Measurements from ENCODE around the gene INAFM1.
"Not testable (repeated sequence)": the region's sequence is repeated elsewhere in the genome, so short reads cannot be mapped to it uniquely, and the experiment has no call there.

The INAFM1 gene

DNA sequence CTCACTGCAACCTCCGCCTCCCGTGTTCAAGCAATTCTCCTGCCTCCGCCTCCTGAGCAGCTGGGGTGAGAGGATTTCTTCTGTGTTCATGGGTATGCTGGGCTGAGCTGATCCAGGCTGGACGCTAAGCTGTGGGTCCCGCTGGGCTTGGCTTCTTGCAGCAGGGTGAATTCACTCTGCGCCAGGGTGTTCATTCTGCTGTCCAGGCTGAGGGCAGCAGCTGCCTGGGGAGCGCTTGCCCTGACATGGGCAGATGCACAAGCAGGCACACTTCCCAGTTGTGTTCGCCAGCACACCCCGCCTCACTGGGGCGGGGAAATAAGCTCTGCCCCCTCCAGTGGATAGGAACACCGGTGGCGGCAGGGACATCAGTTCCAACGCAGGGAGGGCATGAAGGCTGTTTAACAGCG is 7.3 kb upstream of the INAFM1 start:
- DNase-seq (ENCODE audit: low read depth in 2 of 2): no peak

DNA sequence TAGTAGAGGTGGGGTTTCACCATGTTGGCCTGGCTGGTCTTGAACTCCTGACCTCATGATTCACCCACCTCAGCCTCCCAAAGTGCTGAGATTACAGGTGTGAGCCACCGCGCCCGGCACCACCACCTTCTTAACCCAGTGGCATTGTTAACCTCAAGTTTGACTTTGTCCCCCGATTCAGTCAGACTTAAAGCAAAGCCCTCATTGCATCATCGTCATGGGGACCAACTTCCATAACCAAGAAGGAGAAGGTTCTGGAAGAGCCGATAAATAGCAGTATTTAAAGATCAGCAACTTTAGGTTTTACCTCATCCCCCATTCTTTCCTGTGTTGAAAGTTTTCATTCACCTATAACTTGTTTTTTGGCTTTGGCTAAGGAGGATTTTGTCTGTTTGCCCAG is 6.7 kb upstream of the INAFM1 start:
- no peak for DNase-seq (ENCODE audit: low read depth in 2 of 2)

DNA sequence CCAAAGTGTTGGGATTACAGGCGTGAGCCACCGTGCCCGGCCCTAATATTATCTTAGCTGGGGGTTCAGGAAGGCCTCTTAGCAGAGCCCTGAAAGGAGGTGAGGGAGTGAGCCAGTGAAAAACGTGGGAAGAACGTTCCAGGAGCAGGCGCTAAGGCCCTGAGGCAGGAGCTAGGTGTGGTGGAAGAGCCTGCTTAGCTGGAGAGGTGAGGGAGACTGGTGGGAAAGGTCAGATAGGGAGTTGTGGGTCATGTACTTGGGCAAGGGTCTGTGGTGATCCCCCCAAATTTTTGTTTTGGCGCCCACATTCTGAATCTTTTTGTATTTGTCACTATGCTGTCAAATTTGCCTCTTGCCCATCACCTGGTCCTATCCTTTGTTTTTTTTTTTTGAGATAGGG is 5.1 kb upstream of the INAFM1 start:
- DNase-seq (ENCODE audit: low read depth in 2 of 2): no peak

DNA sequence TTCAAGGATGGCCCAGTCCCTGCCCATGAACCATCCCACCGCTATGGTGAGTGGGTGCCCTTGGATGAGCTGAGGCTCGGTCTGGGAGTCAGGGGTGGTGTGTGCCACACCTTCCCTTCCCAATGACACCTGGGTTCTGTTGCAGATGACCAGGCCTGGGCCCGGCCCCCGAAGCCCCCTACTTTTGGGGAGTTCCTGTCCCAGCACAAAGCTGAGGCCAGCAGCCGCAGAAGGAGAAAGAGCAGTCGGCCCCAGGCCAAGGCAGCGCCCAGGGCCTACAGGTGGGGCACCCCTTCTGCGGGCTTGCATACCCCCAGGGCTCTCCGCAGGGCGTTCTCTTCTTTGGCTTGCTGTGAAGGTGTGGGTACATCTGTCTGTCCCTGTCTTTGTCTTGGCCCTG is 4.3 kb upstream of the INAFM1 start:
- no peak for DNase-seq (ENCODE audit: low read depth in 2 of 2)

DNA sequence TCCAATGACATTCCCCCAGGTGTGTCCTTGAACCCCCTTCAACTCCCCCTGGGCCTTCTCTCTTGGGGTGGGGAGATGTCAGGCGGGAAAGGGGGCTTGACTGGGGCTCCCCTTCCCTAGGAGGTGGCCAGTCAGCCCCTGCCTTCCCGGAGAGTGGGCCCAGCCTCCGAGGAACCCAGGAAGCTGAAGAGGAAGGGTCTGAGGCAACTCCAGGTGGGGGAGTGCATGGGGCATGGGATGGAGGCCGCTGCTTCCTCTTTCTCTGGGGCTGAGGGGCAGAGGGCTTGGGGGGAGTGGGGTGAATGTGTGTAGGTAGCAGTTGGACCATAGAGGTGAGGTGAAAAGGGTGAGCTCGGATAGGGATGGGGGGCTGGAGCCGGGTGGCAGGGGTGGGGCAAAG is 2.7 kb upstream of the INAFM1 start:
- no peak for DNase-seq (ENCODE audit: low read depth in 2 of 2)

DNA sequence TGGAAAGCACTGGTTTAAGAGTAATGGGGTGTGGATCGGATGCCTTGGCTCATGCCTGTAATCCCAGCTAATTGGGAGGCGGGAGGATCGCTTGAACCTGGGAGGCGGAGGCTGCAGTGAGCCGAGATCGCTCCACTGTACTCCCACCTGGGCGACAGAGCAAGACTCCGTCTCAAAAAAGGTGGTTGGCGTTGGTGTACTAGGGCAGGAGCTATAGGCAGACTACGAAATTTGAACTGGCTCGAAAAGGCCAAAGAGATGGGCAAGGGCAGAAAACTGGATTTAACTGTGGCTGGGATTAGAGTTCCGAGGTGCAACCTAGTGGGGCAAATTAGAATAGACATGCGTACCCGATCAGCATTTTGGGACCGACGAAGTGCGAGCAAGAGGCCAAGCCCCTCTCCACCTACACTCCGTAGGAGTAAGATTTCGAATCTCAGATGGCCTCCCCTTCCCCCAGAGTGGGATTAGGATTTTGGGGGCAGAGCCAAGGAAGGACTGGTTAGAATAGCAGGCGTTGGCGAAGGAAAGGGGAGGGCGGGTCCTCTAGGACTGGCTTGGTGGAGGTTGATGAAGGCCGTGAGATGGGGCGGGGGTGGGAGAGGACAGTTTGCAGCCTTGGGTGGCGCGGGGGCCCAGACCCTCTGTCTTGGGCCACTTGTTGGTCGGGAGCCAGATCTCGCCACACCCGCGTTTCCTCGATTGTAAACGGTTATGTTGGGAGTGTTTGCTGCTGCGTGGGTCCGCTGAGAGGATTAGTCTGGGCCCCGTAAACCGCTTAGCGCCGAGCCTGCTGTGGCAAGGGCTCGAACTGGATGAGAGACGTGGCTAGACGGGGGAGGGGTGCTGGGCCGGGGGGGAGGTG is 2.0 kb upstream of the INAFM1 start:
- peak in 1 of 2 donors; percentile 15 for DNase-seq (ENCODE audit: low read depth in 2 of 2)

DNA sequence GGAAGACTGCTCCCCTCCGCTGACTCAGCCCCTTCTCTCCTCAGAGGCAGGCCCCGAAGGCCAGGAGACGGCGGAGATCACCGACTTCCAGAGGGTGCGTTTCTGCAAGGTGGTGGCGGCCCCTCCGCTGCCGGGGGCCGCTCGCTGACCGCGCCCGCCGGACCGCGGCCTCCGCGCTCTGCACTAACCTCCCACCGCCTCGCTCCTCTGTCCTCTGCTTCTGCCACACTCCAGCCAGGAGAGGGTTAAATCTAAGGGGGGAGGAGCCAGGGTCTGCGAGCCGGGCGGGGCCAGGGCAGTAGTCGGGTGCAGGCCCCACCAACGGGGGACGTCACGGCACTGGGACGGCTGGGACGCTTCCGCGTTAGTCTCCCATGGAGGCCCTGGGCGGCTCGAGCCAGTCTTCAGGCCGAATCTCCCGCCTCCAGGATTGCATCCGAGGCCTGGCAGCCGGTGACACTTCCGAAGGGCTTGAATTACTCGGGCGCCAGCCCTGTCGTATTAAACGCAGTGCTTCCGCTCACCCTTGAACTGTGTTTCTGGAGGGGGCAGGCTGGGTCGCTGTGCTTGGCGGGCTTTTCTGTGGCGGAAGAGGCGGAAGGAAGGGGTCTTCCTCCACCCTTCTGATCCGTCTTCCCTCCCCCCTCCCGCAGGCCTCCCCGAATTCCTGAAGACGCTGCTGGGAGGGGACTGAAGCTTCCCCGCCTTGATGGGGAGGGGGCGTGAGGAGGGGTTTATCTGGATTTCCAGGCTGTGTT is 1.2 kb upstream of the INAFM1 start:
- DNase-seq (ENCODE audit: low read depth in 2 of 2): peak; percentile 86 to 88

DNA sequence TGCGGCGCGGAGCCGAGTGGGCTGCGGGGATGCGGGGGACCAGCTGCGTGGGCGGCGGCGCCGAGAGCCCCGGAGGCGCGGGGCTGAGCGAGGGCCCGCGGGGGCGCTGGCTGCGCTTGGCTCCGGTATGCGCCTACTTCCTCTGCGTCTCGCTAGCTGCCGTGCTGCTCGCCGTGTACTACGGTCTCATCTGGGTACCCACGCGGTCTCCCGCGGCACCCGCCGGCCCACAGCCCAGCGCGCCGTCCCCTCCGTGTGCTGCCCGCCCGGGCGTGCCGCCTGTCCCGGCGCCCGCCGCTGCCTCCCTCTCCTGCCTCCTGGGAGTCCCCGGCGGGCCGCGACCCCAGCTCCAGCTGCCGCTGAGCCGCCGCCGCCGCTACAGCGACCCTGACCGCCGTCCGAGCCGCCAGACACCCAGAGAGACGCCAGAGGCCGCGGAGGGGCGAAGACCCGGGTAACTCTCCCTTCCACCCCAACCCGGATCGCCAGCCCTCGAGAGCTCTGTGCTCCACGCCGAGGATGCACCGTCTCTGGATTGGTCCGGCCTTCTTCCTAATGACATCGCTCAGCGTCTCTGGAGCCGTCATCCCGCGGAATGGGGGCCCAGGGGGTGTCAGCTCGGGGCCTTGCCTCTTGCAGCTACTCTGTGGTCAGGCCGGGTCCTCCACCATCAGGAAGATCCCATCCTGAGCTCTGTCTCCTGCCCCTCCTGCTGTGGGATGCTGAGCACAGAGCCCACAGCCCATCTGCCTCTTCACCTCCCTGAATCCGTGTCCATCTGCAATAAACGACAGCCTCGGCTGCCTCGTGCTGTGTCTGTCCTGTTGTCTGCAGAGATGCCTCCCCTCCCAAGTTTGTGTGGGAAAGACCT is 441 bp downstream of the INAFM1 start:
- peak in 1 of 2 donors; percentile 9 for DNase-seq (ENCODE audit: low read depth in 2 of 2)

DNA sequence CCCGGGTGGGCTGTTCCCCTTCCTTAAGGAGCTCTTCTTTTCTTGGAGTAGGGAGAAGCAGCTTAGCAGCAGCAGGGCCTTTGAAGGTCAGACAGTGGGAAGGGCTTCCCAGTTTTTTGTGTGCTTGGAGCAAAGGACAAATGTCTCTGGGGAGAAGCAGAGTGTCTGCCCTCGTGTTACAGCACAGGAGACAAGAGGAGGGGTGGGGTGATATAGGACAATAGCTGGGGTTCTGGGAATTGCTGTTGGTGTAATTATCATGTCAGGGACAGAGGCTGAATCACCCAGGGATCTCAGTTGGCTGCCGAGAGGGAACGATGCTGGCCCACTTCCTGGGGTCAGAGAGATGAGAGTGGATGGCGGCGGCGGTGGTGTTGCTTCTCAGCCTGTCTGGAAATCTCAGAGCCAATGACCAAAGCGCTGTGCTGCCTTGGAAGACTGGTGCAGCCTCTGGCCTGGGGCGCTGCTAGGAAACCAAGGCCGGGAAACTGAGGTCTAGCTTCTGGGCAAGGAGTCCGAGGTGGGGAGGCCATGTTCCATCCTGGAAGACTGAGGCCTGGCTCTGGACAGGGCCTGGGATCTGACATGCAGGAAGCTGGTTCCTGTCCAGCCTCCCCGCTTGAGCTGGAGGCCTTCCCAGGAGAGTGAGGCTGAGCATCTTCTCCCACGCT is 1.2 kb downstream of the INAFM1 start:
- no peak for DNase-seq (ENCODE audit: low read depth in 2 of 2)

DNA sequence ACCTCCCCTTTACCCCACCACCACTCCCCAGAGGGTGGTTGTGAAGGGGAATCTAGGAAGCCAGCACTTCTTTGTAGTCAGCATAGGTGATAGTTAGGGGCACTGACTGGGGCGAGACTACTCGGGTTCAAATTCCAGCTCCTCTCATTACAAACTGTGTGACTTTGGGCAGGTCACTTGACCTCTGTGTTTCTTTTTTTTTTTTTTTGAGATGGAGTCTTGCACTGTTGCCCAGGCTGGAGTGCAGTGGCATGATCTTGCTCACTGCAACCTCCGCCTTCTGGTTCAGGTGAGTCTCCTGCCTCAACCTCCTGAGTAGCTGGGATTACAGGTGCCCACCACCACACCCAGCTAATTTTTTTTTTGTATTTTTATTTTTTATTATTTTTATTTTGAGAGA is 1.8 kb downstream of the INAFM1 start:
- not testable (repeated sequence) for DNase-seq (ENCODE audit: low read depth in 2 of 2)

DNA sequence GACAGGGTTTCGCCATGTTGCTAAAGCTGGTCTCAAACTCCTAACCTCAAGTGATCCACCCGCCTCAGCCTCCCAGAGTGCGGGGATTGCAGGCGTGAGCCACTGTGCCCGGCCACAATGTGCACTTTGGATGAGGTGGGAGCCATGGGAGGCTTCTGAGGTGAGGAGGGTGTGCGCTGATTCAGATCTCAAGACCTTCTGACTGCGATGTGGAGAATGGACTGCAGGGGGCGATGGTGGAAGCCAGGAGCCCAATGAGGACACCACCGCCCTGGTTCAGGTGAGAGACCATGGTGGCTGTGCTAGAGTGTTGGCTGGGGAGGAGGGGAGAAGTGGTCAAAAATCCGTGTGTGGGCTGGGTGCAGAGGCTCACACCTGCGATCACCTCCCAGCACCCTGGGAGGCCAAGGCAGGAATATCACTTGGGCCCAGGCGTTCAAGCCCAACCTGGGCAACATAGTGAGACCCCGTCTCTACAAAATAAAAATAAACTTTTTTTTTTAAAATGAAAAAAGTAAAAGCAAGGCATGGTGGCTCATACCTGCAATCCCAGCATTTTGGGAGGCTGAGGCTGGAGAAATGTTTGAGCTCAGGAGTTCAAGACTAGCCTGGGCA is 5.6 kb downstream of the INAFM1 start:
- DNase-seq (ENCODE audit: low read depth in 2 of 2): peak; percentile 45 to 61

DNA sequence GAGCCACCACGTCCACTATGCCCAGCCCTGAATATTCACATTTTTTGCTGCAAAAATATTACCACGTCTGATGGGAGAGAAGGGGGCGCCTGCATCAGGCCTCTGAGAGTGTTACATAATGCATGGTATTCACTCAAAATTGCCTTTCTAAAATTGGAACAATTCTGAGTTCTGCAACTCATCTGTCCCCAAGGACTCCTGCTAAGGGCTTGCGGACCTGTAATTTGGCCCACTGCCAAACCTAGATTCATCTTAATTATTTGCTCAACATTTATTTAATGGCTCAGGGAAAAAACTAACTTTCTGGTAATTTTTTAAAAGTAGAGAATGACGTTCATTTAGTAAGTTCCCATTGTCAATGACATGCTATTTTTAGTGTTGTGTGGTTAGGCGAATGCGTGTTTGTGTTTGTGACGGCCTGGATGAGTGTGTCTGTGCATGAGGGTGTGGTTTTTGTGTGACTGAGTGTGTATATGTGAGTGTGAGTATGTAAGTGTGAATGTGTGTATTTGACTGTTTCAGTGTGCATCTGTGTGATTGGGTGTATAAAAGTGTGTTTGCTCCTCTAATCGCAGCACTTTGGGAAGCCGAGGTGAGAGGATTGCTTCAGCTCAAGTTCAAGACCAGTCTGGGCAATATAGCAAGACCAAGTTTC is 8.8 kb downstream of the INAFM1 start:
- DNase-seq (ENCODE audit: low read depth in 2 of 2): no peak

DNA sequence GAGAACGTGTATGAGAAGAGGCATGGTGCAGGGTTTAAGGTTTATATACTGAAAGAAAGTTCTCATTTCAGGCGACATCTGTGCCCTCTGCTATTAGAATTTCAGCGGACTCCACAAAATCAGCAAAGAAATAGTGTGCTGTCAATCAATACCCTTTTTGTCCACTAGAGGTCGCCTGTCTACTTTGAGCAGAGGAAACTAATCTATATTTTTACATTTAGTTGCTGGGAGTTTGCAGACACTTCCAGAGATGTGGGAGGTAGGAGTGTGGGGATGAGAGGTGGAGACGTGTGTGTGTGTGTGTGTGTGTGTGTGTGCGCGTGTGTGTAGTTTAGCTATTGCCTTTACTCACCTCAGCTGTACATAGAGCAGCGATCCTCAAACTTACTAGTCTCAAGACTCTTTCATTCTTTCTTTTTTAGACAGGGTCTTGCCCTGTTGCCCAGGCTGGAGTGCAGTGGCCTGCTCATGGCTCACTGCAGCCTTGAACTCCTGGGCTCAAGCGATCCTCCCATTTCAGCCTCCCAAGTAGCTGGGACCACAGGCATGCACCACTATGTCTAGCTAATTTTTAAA is 9.7 kb downstream of the INAFM1 start:
- DNase-seq (ENCODE audit: low read depth in 2 of 2): peak in 1 of 2 donors; percentile 60

DNA sequence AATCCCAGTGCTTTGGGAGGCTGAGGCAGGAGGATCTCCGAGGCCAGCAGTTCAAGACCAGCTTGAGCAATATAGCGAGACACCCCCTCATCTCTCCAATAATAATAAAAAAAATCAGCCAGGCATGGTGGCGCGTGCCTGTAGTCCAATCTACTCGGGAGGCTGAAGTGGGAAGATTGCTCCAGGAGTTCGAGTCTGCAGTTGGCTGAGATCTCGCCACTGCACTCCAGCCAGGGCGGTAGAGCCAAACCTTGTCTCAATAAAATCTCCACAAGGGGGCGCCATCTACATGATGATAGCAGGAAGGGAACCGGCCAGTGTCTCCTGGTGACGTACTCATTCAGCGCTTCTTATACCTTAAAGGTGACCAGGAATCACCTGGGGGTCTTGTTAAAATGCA is 21.4 kb downstream of the INAFM1 start:
- peak; percentile 62 to 87 for DNase-seq (ENCODE audit: low read depth in 2 of 2)

DNA sequence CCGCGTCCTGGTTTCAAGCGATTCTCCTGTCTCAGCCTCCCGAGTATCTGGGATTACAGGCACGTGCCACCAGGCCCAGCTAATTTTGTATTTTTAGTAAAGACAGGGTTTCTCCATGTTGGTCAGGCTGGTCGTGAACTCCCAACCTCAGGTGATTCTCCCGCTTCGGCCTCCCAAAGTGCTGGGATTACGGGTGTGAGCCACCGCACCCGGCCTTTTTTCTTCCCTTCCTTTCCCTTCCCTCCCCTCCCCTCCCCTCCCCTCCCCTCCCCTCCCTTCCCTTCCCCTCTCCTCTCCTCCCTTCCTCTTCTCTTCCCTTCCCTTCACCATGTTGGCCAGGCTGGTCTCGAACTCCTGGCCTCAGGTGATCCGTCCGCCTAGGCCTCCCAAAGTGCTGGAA is 26.2 kb downstream of the INAFM1 start:
- not testable (repeated sequence) for DNase-seq (ENCODE audit: low read depth in 2 of 2)

DNA sequence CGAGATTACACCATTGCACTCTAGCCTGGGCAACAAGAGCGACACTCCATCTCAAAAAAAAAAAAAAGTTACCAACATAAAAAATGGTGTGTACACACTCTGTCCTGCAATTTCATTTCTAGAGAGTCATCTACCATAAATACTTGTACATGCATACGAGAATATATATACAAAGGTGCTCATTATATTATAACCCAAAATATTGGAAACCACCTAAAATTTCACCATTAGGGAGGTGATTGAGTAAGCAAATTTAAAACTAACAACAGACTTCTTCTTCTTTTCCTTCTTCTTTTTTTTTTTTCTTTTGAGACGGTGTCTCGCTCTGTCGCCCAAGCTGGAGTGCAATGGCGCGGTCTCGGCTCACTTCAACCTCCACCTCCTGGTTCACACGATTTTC is 27.6 kb downstream of the INAFM1 start:
- no peak for DNase-seq (ENCODE audit: low read depth in 2 of 2)

DNA sequence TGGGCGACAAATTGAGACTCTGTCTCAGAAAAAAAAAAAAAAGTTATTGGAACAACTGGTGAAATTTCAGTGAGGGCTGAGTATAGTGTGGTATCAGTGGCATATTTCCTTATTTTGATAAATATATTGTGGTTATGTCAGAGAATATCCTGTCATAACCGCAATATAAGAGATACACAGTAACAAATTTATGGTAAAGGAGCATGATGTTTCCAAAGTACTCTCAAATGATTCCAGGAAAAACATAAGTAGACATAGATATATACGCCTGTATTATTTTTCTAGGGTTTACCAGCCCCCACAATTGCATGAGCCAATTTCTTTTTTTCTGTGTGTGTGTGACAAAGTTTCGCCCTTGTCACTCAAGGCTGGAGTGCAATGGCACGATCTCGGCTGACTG is 29.3 kb downstream of the INAFM1 start:
- no peak for DNase-seq (ENCODE audit: low read depth in 2 of 2)

DNA sequence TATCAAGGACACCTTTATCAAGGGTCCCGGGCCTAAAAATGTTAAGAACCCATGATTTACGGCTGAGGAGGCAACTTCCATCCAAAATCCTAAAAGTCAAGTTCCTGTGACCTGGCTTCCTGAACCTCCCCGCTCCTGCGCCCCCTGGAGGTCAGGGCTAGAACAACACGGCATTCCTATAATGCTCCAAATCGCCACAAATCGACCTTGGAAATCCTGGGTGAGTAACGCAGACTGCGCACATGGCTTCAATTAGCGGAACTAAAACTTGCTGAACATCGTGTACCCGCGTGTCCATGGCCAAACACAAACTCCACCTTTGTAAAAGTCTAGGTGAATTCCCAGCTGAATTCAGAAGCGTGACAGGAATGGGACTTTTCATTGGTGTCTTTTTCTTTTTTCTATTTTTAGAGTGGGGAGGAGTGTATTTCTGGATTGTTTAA is 30.6 kb downstream of the INAFM1 start:
- DNase-seq (ENCODE audit: low read depth in 2 of 2): peak; percentile 41 to 57

DNA sequence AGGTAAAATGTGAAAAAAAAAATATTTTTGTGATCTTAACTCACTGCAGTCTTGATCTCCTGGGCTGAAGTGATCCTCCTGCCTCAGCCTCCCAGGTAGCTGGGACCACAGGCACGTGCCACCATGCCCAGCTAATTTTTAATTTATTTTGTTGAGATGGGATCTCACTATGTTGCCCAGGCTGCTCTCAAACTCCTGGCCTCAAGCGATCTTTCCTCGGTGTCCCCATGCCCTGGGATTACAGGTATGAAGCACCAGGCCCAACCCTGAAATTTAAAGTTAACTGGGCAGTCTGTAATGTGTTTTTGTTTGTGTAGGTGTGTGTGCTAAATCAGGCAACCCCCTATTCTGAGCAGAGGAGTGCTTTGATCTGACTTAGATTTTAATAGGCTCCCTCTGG is 31.6 kb downstream of the INAFM1 start:
- no peak for DNase-seq (ENCODE audit: low read depth in 2 of 2)

DNA sequence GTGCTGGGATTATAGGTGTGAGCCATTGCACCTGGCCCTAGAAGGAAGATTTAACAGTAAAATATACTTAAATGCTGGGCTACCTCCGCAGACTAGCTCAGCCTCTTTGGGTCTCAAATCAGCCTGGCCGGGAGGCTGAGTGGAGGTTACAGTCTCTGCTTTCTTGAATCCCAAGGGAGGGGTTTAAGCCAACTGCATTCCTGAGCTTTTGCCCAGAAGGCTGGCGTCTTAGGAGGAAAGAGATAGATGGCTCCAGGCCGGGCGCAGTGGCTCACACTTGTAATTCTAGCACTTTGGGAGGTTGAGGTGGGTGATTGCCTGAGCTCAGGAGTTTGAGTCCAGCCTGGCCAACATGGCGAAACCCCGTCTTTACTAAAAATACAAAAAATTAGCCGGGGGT is 34.4 kb downstream of the INAFM1 start:
- DNase-seq (ENCODE audit: low read depth in 2 of 2): no peak
